Right atrium auricular region (tissue), 2 donors: Measurements from ENCODE around the gene UPF2. TPM values are rescaled to one million over a fixed set of nuclear protein-coding genes. Genes with fewer than 3 reads are reported as not detected.

Source experiments
- DNase-seq: peaks from one replicate; pipeline ENCODE4 v3.0.0-alpha.2; 2019; ENCODE audit warnings: low spot score
- H3K27ac ChIP-seq, 2 donors: fragments of 200-600 bp; sonication (generic); 1 replicate in 1 of 2; 2 replicates in 1 of 2; pipeline ENCODE4 v1.5.1; 2016 to 2019
- H3K27me3 ChIP-seq, 2 donors: fragments of 200-600 bp; sonication (generic); one replicate each; pipeline versions ENCODE4 v1.5.1 to v1.6.0; 2017 to 2019
- H3K36me3 ChIP-seq: fragments of 200-600 bp; sonication (generic); one replicate; pipeline ENCODE4 v1.5.1; 2016
- H3K4me1 ChIP-seq, 2 donors: fragments of 200-600 bp; sonication (generic); one replicate each; pipeline versions ENCODE4 v1.5.1 to v1.6.0; 2017 to 2019
- H3K4me3 ChIP-seq, 2 donors: fragments of 200-600 bp; sonication (generic); 1 replicate in 1 of 2; 2 replicates in 1 of 2; pipeline ENCODE4 v1.5.1; 2017 to 2019; ENCODE audit warnings: mild to moderate bottlenecking in 1 of 2, moderate library complexity in 1 of 2
- H3K9me3 ChIP-seq, 2 donors: fragments of 200-600 bp; sonication (generic); one replicate each; pipeline ENCODE4 v1.5.1; 2019
- CTCF ChIP-seq, 2 donors: fragments of 200-600 bp; sonication (generic); IDR thresholded peaks; one replicate each; pipeline ENCODE4 v1.5.1; 2019; ENCODE audit warnings: antibody characterized with exemption in 2 of 2
- total RNA-seq, 2 donors: library from RNA; depleted of rRNA; stranded (reverse); fragments of >200 nt; gene quantifications; one replicate each; pipeline ENCODE4 v1.1.0, GENCODE V29; 2016

The UPF2 gene
- 10 to 100 TPM; 11.8 to 13.1 TPM for total RNA-seq

- Histone ChIP-seq H3K4me3 (peak within 1 kb of the TSS; percentile 99 to 100), H3K4me1 (peaks cover 0 to 21% of the 10 kb centered on the region in 2 donors), H3K27ac (peak within 1 kb of the TSS; percentile 96), H3K36me3 (no peaks in the 10 kb centered on the region), H3K27me3 (no peaks in the 10 kb centered on the region), H3K9me3 (no peaks in the 10 kb centered on the region)
- no peak for TF ChIP-seq CTCF (IDR thresholded peaks at IDR 0.05)
- DNase-seq: peak; percentile 98
Measured at GRCh38 chr10:12042797-12043651, at the start of gene UPF2. Gene UPF2, minus strand, starts transcription at chr10:12042809. Its CDS starts 7,386 bp downstream, at chr10:12035423.

GRCh38 chr10:12091421-12091820, 48.8 kb upstream of the UPF2 start:
- no peaks in the 10 kb centered on the region for H3K9me3 ChIP-seq

GRCh38 chr10:12088919-12089318, 46.3 kb upstream of the UPF2 start:
- no peak for TF ChIP-seq CTCF (IDR thresholded peaks at IDR 0.05)
- Histone ChIP-seq H3K27ac (no peak overlapping the region), H3K27me3 (no peaks in the 10 kb centered on the region), H3K4me3 (no peak overlapping the region), H3K36me3 (peaks cover 55% of the 10 kb centered on the region), H3K4me1 (no peaks in the 10 kb centered on the region), H3K9me3 (no peaks in the 10 kb centered on the region)
- no peak for DNase-seq

More at GRCh38 chr10:12091421-12091820, 48.8 kb upstream of the UPF2 start:
- Histone ChIP-seq H3K36me3 (peaks cover 51% of the 10 kb centered on the region), H3K4me3 (no peak overlapping the region), H3K27ac (no peak overlapping the region), H3K4me1 (no peaks in the 10 kb centered on the region), H3K27me3 (no peaks in the 10 kb centered on the region)
- DNase-seq: no peak
- no peak for TF ChIP-seq CTCF (IDR thresholded peaks at IDR 0.05)

GRCh38 chr10:12081879-12082557, 39.4 kb upstream of the UPF2 start:
- no peak for DNase-seq
- no peak overlapping the region for H3K4me3 ChIP-seq
- H3K4me1 ChIP-seq: no peaks in the 10 kb centered on the region
- H3K9me3 ChIP-seq: no peaks in the 10 kb centered on the region
- H3K27ac ChIP-seq: no peak overlapping the region
- H3K27me3 ChIP-seq: no peaks in the 10 kb centered on the region
- no peak for TF ChIP-seq CTCF (IDR thresholded peaks at IDR 0.05)
- H3K36me3 ChIP-seq: peaks cover 19% of the 10 kb centered on the region

- no peaks in the 10 kb centered on the region for H3K4me1 ChIP-seq
- H3K27me3 ChIP-seq: no peaks in the 10 kb centered on the region
- peaks cover 15% of the 10 kb centered on the region for H3K36me3 ChIP-seq
- TF ChIP-seq CTCF (IDR thresholded peaks at IDR 0.05): no peak
- no peak overlapping the region for H3K27ac ChIP-seq
- no peaks in the 10 kb centered on the region for H3K9me3 ChIP-seq
- H3K4me3 ChIP-seq: no peak overlapping the region
- no peak for DNase-seq
Measured at GRCh38 chr10:12081470-12081869, 38.9 kb upstream of the UPF2 start.
